Measurements from ENCODE around the gene RPN2. TPM values are rescaled to one million over a fixed set of nuclear protein-coding genes. Genes with fewer than 3 reads are reported as not detected.

The RPN2 gene
- total RNA-seq, 1 experiment from 2014 or later: 234 TPM

DNA sequence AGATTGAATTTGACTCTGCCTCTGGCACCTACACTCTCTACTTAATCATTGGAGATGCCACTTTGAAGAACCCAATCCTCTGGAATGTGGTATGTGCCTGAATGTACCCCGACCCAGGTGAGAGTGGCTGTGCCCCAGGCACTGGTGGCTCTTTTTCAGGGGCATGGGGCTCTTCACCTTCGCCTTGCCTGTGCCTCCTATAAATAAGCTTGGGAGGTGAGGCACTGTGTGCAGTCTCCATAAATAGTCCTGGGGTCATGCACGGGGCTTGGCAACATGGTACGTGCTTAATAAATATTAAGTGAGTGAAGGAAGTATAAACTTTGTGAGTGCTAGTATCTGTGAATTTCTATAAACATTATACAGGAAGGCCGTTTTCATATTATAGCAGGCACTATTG lies 49.5 kb downstream of the RPN2 start:
- H3T11ph ChIP-seq (ENCODE audit: low read length): no peak overlapping the region
- no peaks in the 10 kb centered on the region for H3K23me2 ChIP-seq (ENCODE audit: insufficient read length, low read depth, low read length, poor library complexity, severe bottlenecking)
- no peak overlapping the region for H3K23ac ChIP-seq (ENCODE audit: insufficient read length, low read depth, low read length)
- H3K9ac ChIP-seq (ENCODE audit: extremely low read depth, insufficient read length, low read length): no peak overlapping the region
- peak overlapping the region; percentile 8 for H3K27ac ChIP-seq (ENCODE audit: insufficient read length, low read depth, low read length)
- H4K5ac ChIP-seq (ENCODE audit: insufficient read length, low read depth, low read length): no peak overlapping the region
- no peak overlapping the region for H2BK5ac ChIP-seq (ENCODE audit: insufficient read length, low read length)
- no peaks in the 10 kb centered on the region for H4K20me1 ChIP-seq (ENCODE audit: control insufficient read depth, insufficient read depth, insufficient read length)
- H2BK20ac ChIP-seq (ENCODE audit: low read depth, low read length, poor library complexity, severe bottlenecking): no peak overlapping the region
- H3K4me2 ChIP-seq (ENCODE audit: insufficient read depth, insufficient read length, low read length): no peak overlapping the region
- WGBS (ENCODE audit: extremely low coverage, insufficient read length, low lambda C conversion rate): no CpG with 5 or more reads among the region's 5 CpGs
- Mint-ChIP-seq H3K4me3 (no peak overlapping the region), H3K9me3 (no peaks in the 10 kb centered on the region), H3K27me3 (ENCODE audit: low read depth) (no peaks in the 10 kb centered on the region), H3K4me1 (peaks cover 46 to 49% of the 10 kb centered on the region in 2 experiments), H3K27ac (peak overlapping the region; percentile 28 to 96 (median 92)), H3K36me3 (ENCODE audit: insufficient read depth in 1 of 3, low read depth in 3 of 3) (peaks cover 51 to 94% (median 82%) of the 10 kb centered on the region in 3 experiments)
- no peak overlapping the region for H2BK15ac ChIP-seq (ENCODE audit: low read depth, low read length)
- H3K4me1 ChIP-seq (ENCODE audit: insufficient read depth, low read length): peaks cover 12% of the 10 kb centered on the region
- no peak overlapping the region for H4K8ac ChIP-seq (replicated peaks; ENCODE audit: insufficient read length, low read depth, low read length)
- H3K27me3 ChIP-seq (ENCODE audit: insufficient read depth, low read length): no peaks in the 10 kb centered on the region
- TF ChIP-seq, protein P1, sequence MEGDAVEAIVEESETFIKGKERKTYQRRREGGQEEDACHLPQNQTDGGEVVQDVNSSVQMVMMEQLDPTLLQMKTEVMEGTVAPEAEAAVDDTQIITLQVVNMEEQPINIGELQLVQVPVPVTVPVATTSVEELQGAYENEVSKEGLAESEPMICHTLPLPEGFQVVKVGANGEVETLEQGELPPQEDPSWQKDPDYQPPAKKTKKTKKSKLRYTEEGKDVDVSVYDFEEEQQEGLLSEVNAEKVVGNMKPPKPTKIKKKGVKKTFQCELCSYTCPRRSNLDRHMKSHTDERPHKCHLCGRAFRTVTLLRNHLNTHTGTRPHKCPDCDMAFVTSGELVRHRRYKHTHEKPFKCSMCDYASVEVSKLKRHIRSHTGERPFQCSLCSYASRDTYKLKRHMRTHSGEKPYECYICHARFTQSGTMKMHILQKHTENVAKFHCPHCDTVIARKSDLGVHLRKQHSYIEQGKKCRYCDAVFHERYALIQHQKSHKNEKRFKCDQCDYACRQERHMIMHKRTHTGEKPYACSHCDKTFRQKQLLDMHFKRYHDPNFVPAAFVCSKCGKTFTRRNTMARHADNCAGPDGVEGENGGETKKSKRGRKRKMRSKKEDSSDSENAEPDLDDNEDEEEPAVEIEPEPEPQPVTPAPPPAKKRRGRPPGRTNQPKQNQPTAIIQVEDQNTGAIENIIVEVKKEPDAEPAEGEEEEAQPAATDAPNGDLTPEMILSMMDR (conservative IDR thresholded peaks at IDR 0.05): no peak
- no peak overlapping the region for H4K91ac ChIP-seq (ENCODE audit: insufficient read length, low read depth, low read length)
- H3K79me1 ChIP-seq (ENCODE audit: insufficient read depth, low read depth, low read length, poor library complexity, severe bottlenecking): no peaks in the 10 kb centered on the region
- no peak overlapping the region for H3K14ac ChIP-seq (ENCODE audit: insufficient read depth, low read length)
- no peak overlapping the region for H3K56ac ChIP-seq (ENCODE audit: insufficient read length, low read depth, low read length)
- no peak overlapping the region for H3K4ac ChIP-seq (ENCODE audit: low read depth, low read length)
- no peak overlapping the region for H2BK120ac ChIP-seq (ENCODE audit: low read depth, low read length, poor library complexity, severe bottlenecking)
- no peak overlapping the region for H2AK5ac ChIP-seq (ENCODE audit: insufficient read length, low read length)
- no peak overlapping the region for H2AFZ ChIP-seq (ENCODE audit: low read length)
- no peak overlapping the region for H3K18ac ChIP-seq (ENCODE audit: insufficient read length, low read depth, low read length)
- no peak overlapping the region for H2BK12ac ChIP-seq (ENCODE audit: insufficient read length, low read depth, low read length)
- no peak for DNase-seq
- no peaks in the 10 kb centered on the region for H3K9me3 ChIP-seq (ENCODE audit: control insufficient read depth, low read depth, low read length)
- no peaks in the 10 kb centered on the region for H3K79me2 ChIP-seq (ENCODE audit: insufficient read depth, low read length)
